CD14-positive monocyte (primary cell): ENCODE results near the gene PAPPA. TPM values are rescaled to one million over a fixed set of nuclear protein-coding genes. Genes with fewer than 3 reads are reported as not detected.

Experiments
- DNase-seq, 3 donors: peaks; one replicate each; pipeline ENCODE4 v3.0.0-alpha.2; 2011 to 2022
- H2AFZ ChIP-seq: 2 replicates; pipeline ENCODE4 v1.6.0; 2012; ENCODE audit warnings: mild to moderate bottlenecking, low read depth, low read length, inconsistent platforms; ENCODE audit not compliant: insufficient read depth, poor library complexity, severe bottlenecking
- H3K27ac ChIP-seq, 2 donors: 1 replicate in 1 of 2; 2 replicates in 1 of 2; pipeline ENCODE4 v1.5.1; 2012 to 2013; ENCODE audit warnings: low read length in 2 of 2, control low read depth in 1 of 2, inconsistent platforms in 1 of 2, low read depth in 1 of 2, mild to moderate bottlenecking in 1 of 2
- H3K27me3 ChIP-seq, 2 donors: one replicate each; pipeline versions ENCODE4 v1.6.0 to v1.6.1; 2011 to 2013; ENCODE audit warnings: low read length in 2 of 2; ENCODE audit not compliant: control insufficient read depth in 2 of 2, insufficient read depth in 2 of 2
- H3K36me3 ChIP-seq, 2 donors: replicated peaks in 1 of 2; 1 replicate in 1 of 2; 2 replicates in 1 of 2; pipeline versions ENCODE4 v1.5.1 to v1.6.1; 2012 to 2013; ENCODE audit warnings: low read length in 2 of 2, control low read depth in 1 of 2, inconsistent platforms in 1 of 2, mild to moderate bottlenecking in 1 of 2; ENCODE audit not compliant: insufficient read depth in 2 of 2, control insufficient read depth in 1 of 2
- H3K4me1 ChIP-seq, 2 donors: 1 replicate in 1 of 2; 2 replicates in 1 of 2; pipeline versions ENCODE4 v1.5.1 to v1.6.1; 2012 to 2013; ENCODE audit warnings: low read length in 2 of 2, control low read depth in 1 of 2, inconsistent platforms in 1 of 2, mild to moderate bottlenecking in 1 of 2, moderate library complexity in 1 of 2; ENCODE audit not compliant: insufficient read depth in 2 of 2, control insufficient read depth in 1 of 2
- H3K4me2 ChIP-seq: replicated peaks from 2 replicates; pipeline ENCODE3; 2012; ENCODE audit warnings: low read length, moderate library complexity, mild to moderate bottlenecking; ENCODE audit not compliant: poor library complexity, severe bottlenecking; ENCODE audit errors: extremely low read depth
- H3K4me3 ChIP-seq, 3 experiments: fragments of 200-600 bp in 1 of 3; sonication (generic) in 1 of 3; replicated peaks in 1 of 3; 1 replicate in 2 of 3; 2 replicates in 1 of 3; pipeline ENCODE4 v1.5.1; 2011 to 2013; ENCODE audit warnings: low read length in 3 of 3, mild to moderate bottlenecking in 3 of 3, control low read depth in 2 of 3, low read depth in 2 of 3, inconsistent platforms in 1 of 3, moderate library complexity in 1 of 3
- H3K79me2 ChIP-seq: 2 replicates; pipeline ENCODE4 v1.6.0; 2012; ENCODE audit warnings: mild to moderate bottlenecking, control low read depth, inconsistent platforms, low read length, moderate library complexity; ENCODE audit not compliant: insufficient read depth
- H3K9ac ChIP-seq: 2 replicates; pipeline ENCODE4 v1.6.0; 2017; ENCODE audit warnings: low read length, mild to moderate bottlenecking; ENCODE audit not compliant: insufficient read depth, poor library complexity, severe bottlenecking
- H3K9me3 ChIP-seq, 2 donors: replicated peaks in 1 of 2; 1 replicate in 1 of 2; 2 replicates in 1 of 2; pipeline versions ENCODE4 v1.5.1 to v1.6.1; 2012 to 2013; ENCODE audit warnings: low read length in 2 of 2, control low read depth in 1 of 2; ENCODE audit not compliant: control insufficient read depth in 1 of 2, insufficient read depth in 1 of 2
- H4K20me1 ChIP-seq: 2 replicates; pipeline ENCODE4 v1.6.0; 2012; ENCODE audit warnings: mild to moderate bottlenecking, low read length, control low read depth, moderate library complexity; ENCODE audit not compliant: insufficient read depth
- H3K27ac Mint-ChIP-seq, 7 donors: one replicate each; pipeline ENCODE4 v1.8.0; 2020; ENCODE audit warnings: mild to moderate bottlenecking in 7 of 7, mixed read lengths in 7 of 7, moderate library complexity in 6 of 7, inconsistent platforms in 2 of 7
- H3K27me3 Mint-ChIP-seq, 3 donors: one replicate each; pipeline ENCODE4 v1.8.0; 2021 to 2022; ENCODE audit warnings: low read depth in 3 of 3, mild to moderate bottlenecking in 3 of 3, mixed read lengths in 3 of 3, moderate library complexity in 3 of 3, inconsistent platforms in 1 of 3
- H3K36me3 Mint-ChIP-seq, 2 donors: one replicate each; pipeline ENCODE4 v1.8.0; 2020; ENCODE audit warnings: mixed read lengths in 2 of 2, inconsistent platforms in 1 of 2, mild to moderate bottlenecking in 1 of 2
- H3K4me1 Mint-ChIP-seq: one replicate; pipeline ENCODE4 v1.8.0; 2020; ENCODE audit warnings: mild to moderate bottlenecking, mixed read lengths
- H3K4me3 Mint-ChIP-seq, 2 donors: one replicate each; pipeline ENCODE4 v1.8.0; 2020; ENCODE audit warnings: mild to moderate bottlenecking in 2 of 2, mixed read lengths in 2 of 2, moderate library complexity in 1 of 2
- H3K9me3 Mint-ChIP-seq, 7 donors: one replicate each; pipeline ENCODE4 v1.8.0; 2020 to 2022; ENCODE audit warnings: mixed read lengths in 7 of 7, mild to moderate bottlenecking in 6 of 7, moderate library complexity in 6 of 7, inconsistent platforms in 2 of 7
- CTCF ChIP-seq: fragments of 200-600 bp; IDR thresholded peaks from one replicate; pipeline ENCODE4 v1.8.0; 2022; ENCODE audit warnings: antibody characterized with exemption, mild to moderate bottlenecking
- WGBS: methylation state at CpG from one replicate; pipeline ENCODE4 v1.1.5; 2013; ENCODE audit warnings: missing lambda C conversion rate; ENCODE audit not compliant: insufficient coverage; 5-methylcytosine and 5-hydroxymethylcytosine counted together
- intact Hi-C, 2 donors: fragments of 100-400 bp; cut with micrococcal nuclease; formaldehyde crosslinking; loops; one replicate each; pipeline versions ENCODE4 v1.15.0 to v1.15.1; 2023
- polyA plus RNA-seq, 3 donors: library from polyadenylated mRNA; depleted of rRNA in 1 of 3; unstranded in 2 of 3; stranded (reverse) in 1 of 3; fragments of 300-500 nt in 2 of 3; fragments of >200 nt in 1 of 3; fragmentation: Illumina TruSeq in 2 of 3; gene quantifications; 1 replicate in 2 of 3; 2 replicates in 1 of 3; pipeline ENCODE4 v1.2.3, GENCODE V29; 2012 to 2021

The PAPPA gene
- polyA plus RNA-seq, 3 donors: not detected

- Histone ChIP-seq H3K4me3 (no peak overlapping the region), H3K9me3 (no peaks in the 10 kb centered on the region), H3K4me2 (no peak overlapping the region), H3K79me2 (no peaks in the 10 kb centered on the region), H3K9ac (no peak overlapping the region), H2AFZ (no peak overlapping the region), H3K27ac (no peak overlapping the region), H4K20me1 (no peaks in the 10 kb centered on the region), H3K4me1 (no peaks in the 10 kb centered on the region), H3K27me3 (no peaks in the 10 kb centered on the region), H3K36me3 (no peaks in the 10 kb centered on the region)
- no peak for TF ChIP-seq CTCF
- Mint-ChIP-seq H3K27ac (no peak overlapping the region), H3K9me3 (peaks cover 0 to 4% (median 2%) of the 10 kb centered on the region in 7 donors), H3K36me3 (no peaks in the 10 kb centered on the region), H3K27me3 (peaks cover 0 to 2% (median 0%) of the 10 kb centered on the region in 3 donors), H3K4me3 (no peak overlapping the region), H3K4me1 (no peaks in the 10 kb centered on the region)
- no CpG with 5 or more reads among the region's 2 CpGs for WGBS
- no peak for DNase-seq
- intact Hi-C loops: no loop called here
These were observed 49.4 kb upstream of the PAPPA start for GRCh38 chr9:116103976-116104820.

- intact Hi-C loops: no loop called here
- peaks cover 0 to 3% (median 0%) of the 10 kb centered on the region in 7 donors for H3K9me3 Mint-ChIP-seq
- no peak for TF ChIP-seq CTCF
These were observed 41.4 kb upstream of the PAPPA start for GRCh38 chr9:116112236-116112635.

More at GRCh38 chr9:116112236-116112635, 41.4 kb upstream of the PAPPA start:
- DNase-seq: no peak
- Histone ChIP-seq H2AFZ (no peak overlapping the region), H3K27me3 (no peaks in the 10 kb centered on the region), H3K9me3 (no peaks in the 10 kb centered on the region), H3K9ac (no peak overlapping the region), H3K4me1 (no peaks in the 10 kb centered on the region), H3K79me2 (no peaks in the 10 kb centered on the region), H3K27ac (no peak overlapping the region), H4K20me1 (no peaks in the 10 kb centered on the region), H3K4me2 (no peak overlapping the region), H3K36me3 (no peaks in the 10 kb centered on the region), H3K4me3 (no peak overlapping the region)
- no peaks in the 10 kb centered on the region for H3K4me1 Mint-ChIP-seq
- no peaks in the 10 kb centered on the region for H3K36me3 Mint-ChIP-seq
- H3K27ac Mint-ChIP-seq: no peak overlapping the region
- no CpG with 5 or more reads among the region's 1 CpG for WGBS
- no peak overlapping the region for H3K4me3 Mint-ChIP-seq
- H3K27me3 Mint-ChIP-seq: peaks cover 0 to 1% (median 0%) of the 10 kb centered on the region in 3 donors
